Naive thymus-derived CD8-positive, alpha-beta T cell (primary cell): ENCODE data around the gene BBS5. TPM values are rescaled to one million over a fixed set of nuclear protein-coding genes. Genes with fewer than 3 reads are reported as not detected.
A peak's percentile ranks its signal among the peaks of the same experiment; 100 is the strongest.
"Not testable (repeated sequence)": the region's sequence is repeated elsewhere in the genome, so short reads cannot be mapped to it uniquely, and the experiment has no call there.

Experiments
- ATAC-seq, 2 donors: fragments of 150-1000 bp; cut with Tn5 transposase in 1 of 2; sonication (Bioruptor Pico), chemical (Tn5 transposase) in 1 of 2; 1 replicate in 1 of 2; 2 replicates in 1 of 2; pipeline ENCODE4 v1.10.0; 2021; ENCODE audit warnings: mild to moderate bottlenecking in 2 of 2, moderate library complexity in 2 of 2
- POLR2A ChIA-PET: fragments of 350-600 bp; sonication (Branson Sonifier 250); formaldehyde crosslinking; loops from one replicate; lab custom pipeline; 2021; ENCODE audit warnings: antibody characterized with exemption; lab: Charles Lee
- DNase-seq, 10 donors: peaks; one replicate each; pipeline versions ENCODE4 v3.0.0 to v3.0.0-alpha.2; 2020 to 2022
- H3K27ac Mint-ChIP-seq, 10 donors: one replicate each; pipeline ENCODE4 v1.8.0; 2020 to 2022; ENCODE audit warnings: mild to moderate bottlenecking in 10 of 10, mixed read lengths in 10 of 10, moderate library complexity in 4 of 10, inconsistent platforms in 1 of 10
- H3K27me3 Mint-ChIP-seq, 5 donors: one replicate each; pipeline ENCODE4 v1.8.0; 2021 to 2022; ENCODE audit warnings: mixed read lengths in 5 of 5
- H3K36me3 Mint-ChIP-seq, 3 donors: one replicate each; pipeline ENCODE4 v1.8.0; 2020 to 2022; ENCODE audit warnings: mixed read lengths in 3 of 3, mild to moderate bottlenecking in 2 of 3, inconsistent platforms in 1 of 3
- H3K4me1 Mint-ChIP-seq, 4 donors: one replicate each; pipeline ENCODE4 v1.8.0; 2021 to 2022; ENCODE audit warnings: mixed read lengths in 4 of 4
- H3K4me3 Mint-ChIP-seq, 10 donors: one replicate each; pipeline ENCODE4 v1.8.0; 2020 to 2022; ENCODE audit warnings: mild to moderate bottlenecking in 10 of 10, mixed read lengths in 10 of 10, moderate library complexity in 6 of 10, inconsistent platforms in 1 of 10
- H3K9me3 Mint-ChIP-seq, 9 donors: one replicate each; pipeline ENCODE4 v1.8.0; 2020 to 2022; ENCODE audit warnings: mixed read lengths in 9 of 9, mild to moderate bottlenecking in 3 of 9, inconsistent platforms in 1 of 9, moderate library complexity in 1 of 9
- polyA plus RNA-seq, 3 donors: library from polyadenylated mRNA; unstranded; fragments of 300-500 nt; fragmentation: Illumina TruSeq; gene quantifications; one replicate each; pipeline ENCODE4 v1.2.3, GENCODE V29; 2021
- total RNA-seq, 8 experiments: library from RNA in 2 of 8; stranded (reverse) in 2 of 8; gene quantifications; one replicate each; pipeline ENCODE4 v1.2.3 and lab custom pipeline; 2021 to 2026

BBS5 gene
- total and polyA plus RNA-seq, 5 experiments from 2014 or later: 1.0 to 4.1 (median 1.4) TPM

DNA sequence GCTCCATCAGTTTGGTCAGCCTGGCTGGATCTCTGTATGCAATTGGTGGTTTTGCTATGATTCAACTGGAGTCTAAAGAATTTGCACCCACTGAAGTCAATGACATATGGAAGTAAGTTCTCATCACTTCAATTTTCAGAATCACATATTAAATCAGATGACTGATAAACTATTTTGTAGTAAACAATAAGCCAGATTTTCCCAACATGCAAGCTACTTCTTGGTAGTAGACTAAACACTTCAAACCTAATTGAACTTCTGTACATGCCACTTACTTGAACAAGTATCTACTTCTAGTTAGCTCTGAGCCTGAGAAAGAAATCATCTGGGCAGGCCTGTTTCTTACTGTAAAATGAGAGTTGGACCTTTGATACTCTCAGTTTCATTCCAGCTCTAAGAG, 41.6 kb downstream of the BBS5 start:
- ATAC-seq: no peak
- no peak for DNase-seq
- H3K36me3 Mint-ChIP-seq: peaks cover 0 to 3% (median 0%) of the 10 kb centered on the region in 3 donors
- no peaks in the 10 kb centered on the region for H3K27me3 Mint-ChIP-seq
- H3K4me3 Mint-ChIP-seq: no peak overlapping the region
- POLR2A ChIA-PET: interaction anchor here (0.6 kb wide), 1 partner anchor 40 kb away, joined by 3 read pairs; no protein-coding TSS in a partner anchor
- no peaks in the 10 kb centered on the region for H3K9me3 Mint-ChIP-seq
- no peaks in the 10 kb centered on the region for H3K4me1 Mint-ChIP-seq
- no peak overlapping the region for H3K27ac Mint-ChIP-seq

- POLR2A ChIA-PET: no interaction called here
- no peak for ATAC-seq
- H3K27me3 Mint-ChIP-seq: no peaks in the 10 kb centered on the region
Measured at GRCh38 chr2:169523681-169524080, 44.4 kb downstream of the BBS5 start.

DNA sequence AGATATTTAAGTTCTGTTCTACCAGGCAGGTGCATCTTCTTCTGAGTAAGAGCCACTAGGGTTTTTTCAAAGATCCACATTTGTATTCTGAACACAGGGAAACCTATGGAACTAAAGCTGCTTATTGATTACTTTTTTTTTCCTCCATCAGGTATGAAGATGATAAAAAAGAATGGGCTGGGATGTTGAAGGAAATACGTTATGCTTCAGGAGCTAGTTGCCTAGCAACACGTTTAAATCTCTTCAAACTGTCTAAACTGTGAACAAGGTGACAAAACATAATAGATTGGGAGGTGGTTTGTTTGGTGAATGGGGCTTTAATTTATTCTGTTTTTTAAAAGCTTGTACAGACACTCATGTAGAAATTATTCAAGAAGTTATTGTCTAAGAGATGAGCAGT, 46.1 kb downstream of the BBS5 start:
- H3K27ac Mint-ChIP-seq: peak overlapping the region in 1 of 10 donors; percentile 21
- POLR2A ChIA-PET: no interaction called here
- H3K27me3 Mint-ChIP-seq: no peaks in the 10 kb centered on the region

More at GRCh38 chr2:169523681-169524080, 44.4 kb downstream of the BBS5 start:
- H3K36me3 Mint-ChIP-seq: peaks cover 0 to 6% (median 0%) of the 10 kb centered on the region in 3 donors
- H3K9me3 Mint-ChIP-seq: no peaks in the 10 kb centered on the region
- DNase-seq: no peak
- no peak overlapping the region for H3K4me3 Mint-ChIP-seq
- no peaks in the 10 kb centered on the region for H3K4me1 Mint-ChIP-seq
- H3K27ac Mint-ChIP-seq: no peak overlapping the region

GRCh38 chr2:169526451-169526850, 47.2 kb downstream of the BBS5 start:
- POLR2A ChIA-PET: no interaction called here
- no peak overlapping the region for H3K4me3 Mint-ChIP-seq

More for the DNA sequence above, 46.1 kb downstream of the BBS5 start:
- DNase-seq (no peak), ATAC-seq (no peak)
- Mint-ChIP-seq H3K4me3 (no peak overlapping the region), H3K4me1 (peaks cover 0 to 1% (median 0%) of the 10 kb centered on the region in 4 donors), H3K36me3 (peaks cover 0 to 13% (median 0%) of the 10 kb centered on the region in 3 donors), H3K9me3 (no peaks in the 10 kb centered on the region)

GRCh38 chr2:169528271-169528701, 49.0 kb downstream of the BBS5 start:
- DNase-seq (peak; percentile 43 to 79 (median 64)), ATAC-seq (peak; percentile 76 to 82)
- H3K27ac Mint-ChIP-seq: peak overlapping the region in 2 of 10 donors; percentile 23 to 31
- peaks cover 0 to 1% (median 0%) of the 10 kb centered on the region in 4 donors for H3K4me1 Mint-ChIP-seq
- no peak overlapping the region for H3K4me3 Mint-ChIP-seq
- no peaks in the 10 kb centered on the region for H3K9me3 Mint-ChIP-seq
- no peaks in the 10 kb centered on the region for H3K27me3 Mint-ChIP-seq
- POLR2A ChIA-PET: no interaction called here
- peaks cover 0 to 21% (median 0%) of the 10 kb centered on the region in 3 donors for H3K36me3 Mint-ChIP-seq

More at GRCh38 chr2:169526451-169526850, 47.2 kb downstream of the BBS5 start:
- Mint-ChIP-seq H3K36me3 (peaks cover 0 to 16% (median 0%) of the 10 kb centered on the region in 3 donors), H3K4me1 (peaks cover 0 to 1% (median 0%) of the 10 kb centered on the region in 4 donors), H3K27ac (no peak overlapping the region), H3K27me3 (no peaks in the 10 kb centered on the region), H3K9me3 (no peaks in the 10 kb centered on the region)
- ATAC-seq: no peak
- no peak for DNase-seq

DNA sequence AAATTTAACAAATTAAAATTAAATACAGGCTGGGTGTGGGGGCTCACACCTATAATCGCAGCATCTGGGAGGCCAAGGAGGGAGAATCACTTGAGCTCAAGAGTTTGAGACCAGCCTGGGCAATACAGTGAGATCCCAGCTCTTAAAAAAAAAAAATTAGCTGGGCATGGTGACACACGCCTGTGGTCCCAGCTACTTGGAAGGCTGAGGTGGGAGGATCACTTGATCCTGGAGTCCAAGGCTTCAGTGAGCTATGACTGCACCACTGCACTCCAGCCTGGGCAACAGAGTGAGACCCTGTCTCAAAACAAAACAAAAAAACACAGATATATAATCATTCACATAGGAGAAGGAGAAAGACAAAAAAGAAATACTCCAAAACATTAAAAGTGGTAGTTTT, 60.2 kb downstream of the BBS5 start:
- H3K27me3 Mint-ChIP-seq, H3K4me3 Mint-ChIP-seq, DNase-seq, POLR2A ChIA-PET, H3K9me3 Mint-ChIP-seq, H3K4me1 Mint-ChIP-seq, ATAC-seq, H3K27ac Mint-ChIP-seq: not testable (repeated sequence)
- peaks cover 4 to 63% (median 13%) of the 10 kb centered on the region in 3 donors for H3K36me3 Mint-ChIP-seq

DNA sequence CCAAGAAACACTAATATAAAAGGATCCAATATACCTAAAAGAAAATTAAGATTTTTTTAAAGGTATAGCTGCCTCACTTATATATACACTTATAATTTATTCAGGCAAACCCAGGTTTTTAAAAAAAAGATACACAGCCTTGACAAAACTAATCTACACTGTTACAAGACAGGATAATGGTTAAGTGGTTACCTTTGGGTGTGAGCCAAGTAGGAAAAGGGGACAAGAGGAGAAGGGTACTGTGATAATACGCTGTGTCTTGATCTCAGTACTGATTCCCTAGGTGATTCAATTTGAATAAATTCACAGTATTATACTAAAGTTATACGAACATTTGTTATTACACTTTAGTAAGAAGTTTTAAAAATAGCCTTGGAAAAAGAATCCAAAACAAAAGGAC, 60.9 kb downstream of the BBS5 start:
- no peaks in the 10 kb centered on the region for H3K27me3 Mint-ChIP-seq
- H3K27ac Mint-ChIP-seq: no peak overlapping the region
- POLR2A ChIA-PET: no interaction called here
- no peak overlapping the region for H3K4me3 Mint-ChIP-seq
- no peak for DNase-seq
- H3K36me3 Mint-ChIP-seq: peaks cover 4 to 60% (median 13%) of the 10 kb centered on the region in 3 donors
- H3K9me3 Mint-ChIP-seq: no peaks in the 10 kb centered on the region
- no peaks in the 10 kb centered on the region for H3K4me1 Mint-ChIP-seq
- ATAC-seq: no peak

DNA sequence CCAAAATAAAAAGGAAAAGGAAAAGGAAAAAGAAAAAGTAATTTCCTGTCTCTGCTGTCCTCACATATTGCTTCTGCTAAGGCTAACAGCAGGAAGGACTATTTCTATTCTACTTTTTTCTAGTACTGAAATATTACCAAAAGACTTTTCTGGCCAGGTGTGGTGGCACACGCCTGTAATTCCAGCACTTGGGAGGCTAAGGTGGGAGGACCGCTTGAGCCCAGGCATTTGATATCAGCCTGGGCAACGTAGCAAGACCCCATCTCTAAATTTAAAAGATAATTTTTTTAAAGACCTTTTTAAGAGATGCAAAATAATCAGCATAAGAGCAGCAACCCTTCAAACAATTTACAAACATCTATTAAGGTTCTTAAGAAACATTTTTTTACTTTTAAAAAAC, 63.1 kb downstream of the BBS5 start:
- ATAC-seq (no peak), DNase-seq (no peak)
- H3K36me3 Mint-ChIP-seq: peaks cover 4 to 69% (median 14%) of the 10 kb centered on the region in 3 donors
- POLR2A ChIA-PET: no interaction called here
- no peaks in the 10 kb centered on the region for H3K9me3 Mint-ChIP-seq
- H3K4me3 Mint-ChIP-seq: no peak overlapping the region
- H3K4me1 Mint-ChIP-seq: no peaks in the 10 kb centered on the region
- H3K27me3 Mint-ChIP-seq: no peaks in the 10 kb centered on the region
- no peak overlapping the region for H3K27ac Mint-ChIP-seq

- no peak overlapping the region for H3K4me3 Mint-ChIP-seq
- no peak overlapping the region for H3K27ac Mint-ChIP-seq
- H3K9me3 Mint-ChIP-seq: no peaks in the 10 kb centered on the region
- ATAC-seq (no peak), DNase-seq (no peak)
- no peaks in the 10 kb centered on the region for H3K27me3 Mint-ChIP-seq
- no peaks in the 10 kb centered on the region for H3K4me1 Mint-ChIP-seq
- H3K36me3 Mint-ChIP-seq: peaks cover 4 to 66% (median 13%) of the 10 kb centered on the region in 3 donors
- POLR2A ChIA-PET: no interaction called here
Measured at GRCh38 chr2:169546756-169547155, 67.5 kb downstream of the BBS5 start.

Other genes starting within 250 kb of the BBS5 start
- gene LRP2, start 117.0 kb upstream of the BBS5 start, total RNA-seq: not detected
- not detected for gene LRP2, start 117.0 kb upstream of the BBS5 start, polyA plus RNA-seq
- not detected for gene KLHL41, start 30.2 kb downstream of the BBS5 start, total RNA-seq
- gene KLHL41, start 30.2 kb downstream of the BBS5 start, polyA plus RNA-seq: under 1 TPM in 1 of 3 donors, not detected in 2; 0.09 TPM
- 10 to 100 TPM; 25.3 to 26.8 TPM for gene FASTKD1, start 94.4 kb downstream of the BBS5 start, total RNA-seq
- gene FASTKD1, start 94.4 kb downstream of the BBS5 start, polyA plus RNA-seq: 10 to 100 TPM; 10.8 to 17.3 (median 16.5) TPM
- 10 to 100 TPM; 82.7 to 86.0 TPM for gene PPIG, start 104.9 kb downstream of the BBS5 start, total RNA-seq
- 10 to 100 TPM; 63.4 to 88.2 (median 70.9) TPM for gene PPIG, start 104.9 kb downstream of the BBS5 start, polyA plus RNA-seq
- not detected for gene CFAP210, start 214.9 kb downstream of the BBS5 start, total RNA-seq
- gene CFAP210, start 214.9 kb downstream of the BBS5 start, polyA plus RNA-seq: not detected
- gene PHOSPHO2, start 215.0 kb downstream of the BBS5 start, total RNA-seq: 1 to 10 TPM; 7.7 to 8.2 TPM
- 1 to 10 TPM; 5.5 to 8.8 (median 6.3) TPM for gene PHOSPHO2, start 215.0 kb downstream of the BBS5 start, polyA plus RNA-seq